ENCODE results near the gene SAV1.

The SAV1 gene

DNA sequence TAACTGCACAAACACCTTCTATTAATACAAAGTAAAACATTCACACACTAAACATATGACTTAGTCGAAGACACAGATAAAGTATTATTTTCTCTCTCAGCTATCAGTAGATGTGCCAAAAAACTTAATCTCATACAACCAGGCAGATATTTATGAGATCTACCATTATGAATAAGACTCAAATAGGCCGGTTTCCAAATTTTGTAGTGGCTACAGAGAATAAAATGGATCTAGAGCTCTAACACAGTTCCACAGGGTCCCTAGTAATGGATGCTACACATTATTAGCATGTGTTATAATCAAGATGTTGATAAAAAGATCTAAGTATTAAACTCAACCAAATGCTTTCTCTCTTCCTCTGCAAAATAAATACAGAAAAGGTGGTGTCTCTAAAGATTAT lies 10.4 kb downstream of the SAV1 start:
- Histone ChIP-seq H3K4me1 (peaks cover 12% of the 10 kb centered on the region), H3K4me3 (ENCODE audit: low read depth, low read length) (peak overlapping the region; percentile 34), H3K27ac (peak overlapping the region; percentile 80), H3K9me3 (ENCODE audit: control insufficient read depth, low read length) (no peaks in the 10 kb centered on the region), H3K27me3 (ENCODE audit: control insufficient read depth, insufficient read depth, low read length) (no peaks in the 10 kb centered on the region), H3K4me2 (ENCODE audit: low read length) (peak overlapping the region; percentile 48), H3K36me3 (ENCODE audit: control insufficient read depth, insufficient read depth, low read length) (no peaks in the 10 kb centered on the region), H2AFZ (no peak overlapping the region), H3K9ac (no peak overlapping the region), H3K79me2 (peaks cover 42% of the 10 kb centered on the region)
- no peak for TF ChIP-seq CTCF (IDR thresholded peaks at IDR 0.05)

GRCh38 chr14:50656776-50657175 lies 11.3 kb downstream of the SAV1 start:
- Histone ChIP-seq H3K4me1 (peaks cover 12% of the 10 kb centered on the region), H3K4me3 (ENCODE audit: low read depth, low read length) (no peak overlapping the region), H2AFZ (no peak overlapping the region)

GRCh38 chr14:50649691-50650090 lies 18.4 kb downstream of the SAV1 start:
- Histone ChIP-seq H3K27ac (no peak overlapping the region), H3K4me3 (ENCODE audit: low read depth, low read length) (no peak overlapping the region), H3K27me3 (ENCODE audit: control insufficient read depth, insufficient read depth, low read length) (no peaks in the 10 kb centered on the region), H3K36me3 (ENCODE audit: control insufficient read depth, insufficient read depth, low read length) (no peaks in the 10 kb centered on the region), H3K4me1 (no peaks in the 10 kb centered on the region), H3K9me3 (ENCODE audit: control insufficient read depth, low read length) (no peaks in the 10 kb centered on the region), H3K9ac (no peak overlapping the region), H2AFZ (no peak overlapping the region), H3K79me2 (peaks cover 34% of the 10 kb centered on the region), H3K4me2 (ENCODE audit: low read length) (peak overlapping the region; percentile 3)
- TF ChIP-seq CTCF (IDR thresholded peaks at IDR 0.05), result no peak

More at GRCh38 chr14:50656776-50657175, 11.3 kb downstream of the SAV1 start:
- no peak overlapping the region for H3K9ac ChIP-seq
- peak overlapping the region; percentile 80 for H3K27ac ChIP-seq
- H3K79me2 ChIP-seq, result peaks cover 43% of the 10 kb centered on the region
- no peaks in the 10 kb centered on the region for H3K36me3 ChIP-seq (ENCODE audit: control insufficient read depth, insufficient read depth, low read length)
- H3K9me3 ChIP-seq (ENCODE audit: control insufficient read depth, low read length), result no peaks in the 10 kb centered on the region
- no peak for TF ChIP-seq CTCF (IDR thresholded peaks at IDR 0.05)
- no peak overlapping the region for H3K4me2 ChIP-seq (ENCODE audit: low read length)
- H3K27me3 ChIP-seq (ENCODE audit: control insufficient read depth, insufficient read depth, low read length), result no peaks in the 10 kb centered on the region

GRCh38 chr14:50647753-50648152 lies 20.4 kb downstream of the SAV1 start:
- no peak for TF ChIP-seq CTCF (IDR thresholded peaks at IDR 0.05)

GRCh38 chr14:50647282-50647681 lies 20.8 kb downstream of the SAV1 start:
- H3K27ac ChIP-seq, result no peak overlapping the region
- no peaks in the 10 kb centered on the region for H3K9me3 ChIP-seq (ENCODE audit: control insufficient read depth, low read length)
- H3K4me3 ChIP-seq (ENCODE audit: low read depth, low read length), result no peak overlapping the region
- TF ChIP-seq CTCF (IDR thresholded peaks at IDR 0.05), result no peak
- H3K4me2 ChIP-seq (ENCODE audit: low read length), result no peak overlapping the region
- no peaks in the 10 kb centered on the region for H3K27me3 ChIP-seq (ENCODE audit: control insufficient read depth, insufficient read depth, low read length)
- H2AFZ ChIP-seq, result no peak overlapping the region
- peaks cover 18% of the 10 kb centered on the region for H3K79me2 ChIP-seq
- no peak overlapping the region for H3K9ac ChIP-seq
- H3K4me1 ChIP-seq, result no peaks in the 10 kb centered on the region
- H3K36me3 ChIP-seq (ENCODE audit: control insufficient read depth, insufficient read depth, low read length), result no peaks in the 10 kb centered on the region

More at GRCh38 chr14:50647753-50648152, 20.4 kb downstream of the SAV1 start:
- Histone ChIP-seq H2AFZ (no peak overlapping the region), H3K36me3 (ENCODE audit: control insufficient read depth, insufficient read depth, low read length) (no peaks in the 10 kb centered on the region), H3K4me1 (no peaks in the 10 kb centered on the region), H3K9ac (no peak overlapping the region), H3K4me3 (ENCODE audit: low read depth, low read length) (no peak overlapping the region), H3K9me3 (ENCODE audit: control insufficient read depth, low read length) (no peaks in the 10 kb centered on the region), H3K79me2 (peaks cover 23% of the 10 kb centered on the region), H3K4me2 (ENCODE audit: low read length) (no peak overlapping the region), H3K27me3 (ENCODE audit: control insufficient read depth, insufficient read depth, low read length) (no peaks in the 10 kb centered on the region), H3K27ac (no peak overlapping the region)

All from parathyroid adenoma (tissue), 2 donors.